ENCODE results near the gene RGL1.

Gene RGL1

DNA sequence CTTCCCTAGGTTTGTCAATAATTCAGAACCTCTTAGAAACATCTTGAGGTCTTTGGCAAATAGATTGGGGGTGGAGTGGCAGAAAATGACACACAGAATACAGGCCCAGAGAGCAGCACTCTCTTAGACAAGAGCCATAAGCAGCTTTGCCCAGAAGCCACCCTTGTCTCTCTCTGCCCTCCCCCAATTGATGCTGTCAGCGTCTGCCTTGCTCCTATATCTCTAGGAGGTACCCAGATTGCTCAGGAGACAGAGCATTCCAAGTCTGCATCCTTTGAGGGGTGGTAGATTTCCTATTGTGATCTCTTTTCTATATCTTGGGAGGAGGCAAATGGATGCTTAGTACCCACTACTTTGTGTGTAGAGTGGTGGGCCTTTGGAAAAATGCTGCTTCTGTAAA lies 1.8 kb downstream of the RGL1 start:
- H3K4me3 ChIP-seq (ENCODE audit: low read length) = peak overlapping the region; percentile 85; the same call in 1 of the 2 replicates
- TF ChIP-seq ZNF274 (IDR thresholded peaks at IDR 0.05; ENCODE audit: low read depth, low read length) = no peak

GRCh38 chr1:183807549-183808168 lies 2.7 kb downstream of the RGL1 start:
- TF ChIP-seq ZNF274 (IDR thresholded peaks at IDR 0.05; ENCODE audit: low read depth, low read length) = no peak
- H3K4me3 ChIP-seq (ENCODE audit: low read length) = peak overlapping the region; percentile 85; the same call in 1 of the 2 replicates

- H3K4me3 ChIP-seq (ENCODE audit: low read length) = 0 out of 2 replicates have a peak overlapping the region, but pooled peaks have one; percentile 22
- TF ChIP-seq ZNF274 (IDR thresholded peaks at IDR 0.05; ENCODE audit: low read depth, low read length) = no peak
Measured at GRCh38 chr1:183808296-183809027, 3.5 kb downstream of the RGL1 start.

DNA sequence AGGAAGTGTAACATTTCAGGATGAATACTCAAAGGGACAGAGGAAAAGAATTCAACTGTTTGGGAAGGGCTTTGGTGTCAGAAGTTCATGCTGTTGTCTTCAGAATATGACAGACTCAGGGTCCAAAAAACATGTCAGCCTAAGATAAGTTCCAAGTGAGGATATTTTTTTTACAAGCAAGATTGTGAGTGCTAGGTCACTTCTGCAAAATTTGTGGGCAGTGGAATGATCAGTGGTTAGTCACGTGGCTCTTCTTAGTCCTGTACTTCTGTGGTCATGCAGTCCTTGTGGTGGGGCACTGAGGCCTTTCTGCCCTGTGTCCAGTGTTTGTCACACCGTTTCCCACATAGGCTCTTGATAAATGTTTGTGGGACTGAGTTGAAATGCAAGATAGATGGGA lies 5.2 kb downstream of the RGL1 start:
- H3K4me3 ChIP-seq (ENCODE audit: low read length) = no peak overlapping the region
- TF ChIP-seq ZNF274 (IDR thresholded peaks at IDR 0.05; ENCODE audit: low read depth, low read length) = no peak

DNA sequence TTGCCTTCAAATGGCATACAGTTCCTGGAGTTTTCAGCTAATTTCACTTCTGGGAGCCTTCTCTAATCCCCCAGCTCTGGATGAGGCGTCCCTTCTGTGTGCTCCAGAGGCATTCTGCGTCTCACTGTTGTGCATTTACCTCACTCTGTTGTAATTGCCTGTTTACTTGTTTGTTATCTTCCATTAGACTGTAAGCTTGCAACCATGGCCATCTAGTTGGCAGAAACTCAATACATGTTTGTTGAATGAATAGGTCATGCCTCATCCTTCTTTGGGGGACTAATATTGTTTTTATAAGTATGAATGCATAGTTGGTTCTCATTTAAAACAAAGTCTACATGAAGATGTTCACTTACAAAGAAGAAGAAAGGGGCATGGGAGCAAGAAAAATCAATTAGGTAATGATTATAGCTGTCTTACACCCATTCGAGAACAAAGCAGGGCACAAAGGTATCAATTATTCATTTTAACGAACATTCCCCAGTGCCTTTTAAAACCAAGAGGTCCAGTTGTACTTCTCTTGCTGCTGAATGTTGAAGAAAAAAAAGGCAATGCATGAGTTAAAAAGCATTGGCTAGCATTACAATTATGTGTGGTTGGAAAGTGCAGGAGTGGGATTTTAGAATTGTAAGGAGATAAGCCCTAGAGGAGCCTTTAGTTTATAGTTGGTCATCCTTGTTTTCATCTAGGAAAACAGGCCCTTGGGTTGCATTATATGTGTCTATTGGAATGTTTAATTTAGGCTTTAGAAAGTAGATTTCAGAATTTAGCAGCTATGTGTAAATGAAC lies 6.0 kb downstream of the RGL1 start:
- no peak for TF ChIP-seq ZNF274 (IDR thresholded peaks at IDR 0.05; ENCODE audit: low read depth, low read length)
- no peak overlapping the region for H3K4me3 ChIP-seq (ENCODE audit: low read length)

- TF ChIP-seq ZNF274 (IDR thresholded peaks at IDR 0.05; ENCODE audit: low read depth, low read length) = no peak
- H3K4me3 ChIP-seq (ENCODE audit: low read length) = no peak overlapping the region
Measured at GRCh38 chr1:183812128-183812527, 7.2 kb downstream of the RGL1 start.

GRCh38 chr1:183812686-183813569 lies 8.0 kb downstream of the RGL1 start:
- no peak for TF ChIP-seq ZNF274 (IDR thresholded peaks at IDR 0.05; ENCODE audit: low read depth, low read length)
- H3K4me3 ChIP-seq (ENCODE audit: low read length) = no peak overlapping the region

GRCh38 chr1:183814121-183814681 lies 9.3 kb downstream of the RGL1 start:
- H3K4me3 ChIP-seq (ENCODE audit: low read length) = no peak overlapping the region
- TF ChIP-seq ZNF274 (IDR thresholded peaks at IDR 0.05; ENCODE audit: low read depth, low read length) = no peak

DNA sequence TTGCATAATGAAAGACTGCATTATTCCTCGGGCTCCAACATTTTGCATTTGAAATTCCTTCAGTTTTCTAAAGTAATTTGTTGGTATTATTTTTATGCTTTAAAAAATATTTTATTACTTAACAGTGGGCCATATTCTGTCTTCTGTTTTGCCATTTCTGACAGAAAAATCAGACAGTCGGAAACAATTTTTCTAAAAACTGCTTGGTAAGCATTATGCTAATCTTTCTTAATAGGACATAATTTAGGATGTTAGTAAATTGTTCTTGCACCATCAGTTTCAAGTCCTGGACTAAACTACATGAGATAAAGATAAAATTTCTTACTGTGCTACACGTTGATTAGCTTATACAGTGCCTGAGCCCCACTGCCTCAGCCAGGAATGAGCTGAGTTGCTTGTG lies 11.2 kb downstream of the RGL1 start:
- no peak overlapping the region for H3K4me3 ChIP-seq (ENCODE audit: low read length)
- TF ChIP-seq ZNF274 (IDR thresholded peaks at IDR 0.05; ENCODE audit: low read depth, low read length) = no peak

DNA sequence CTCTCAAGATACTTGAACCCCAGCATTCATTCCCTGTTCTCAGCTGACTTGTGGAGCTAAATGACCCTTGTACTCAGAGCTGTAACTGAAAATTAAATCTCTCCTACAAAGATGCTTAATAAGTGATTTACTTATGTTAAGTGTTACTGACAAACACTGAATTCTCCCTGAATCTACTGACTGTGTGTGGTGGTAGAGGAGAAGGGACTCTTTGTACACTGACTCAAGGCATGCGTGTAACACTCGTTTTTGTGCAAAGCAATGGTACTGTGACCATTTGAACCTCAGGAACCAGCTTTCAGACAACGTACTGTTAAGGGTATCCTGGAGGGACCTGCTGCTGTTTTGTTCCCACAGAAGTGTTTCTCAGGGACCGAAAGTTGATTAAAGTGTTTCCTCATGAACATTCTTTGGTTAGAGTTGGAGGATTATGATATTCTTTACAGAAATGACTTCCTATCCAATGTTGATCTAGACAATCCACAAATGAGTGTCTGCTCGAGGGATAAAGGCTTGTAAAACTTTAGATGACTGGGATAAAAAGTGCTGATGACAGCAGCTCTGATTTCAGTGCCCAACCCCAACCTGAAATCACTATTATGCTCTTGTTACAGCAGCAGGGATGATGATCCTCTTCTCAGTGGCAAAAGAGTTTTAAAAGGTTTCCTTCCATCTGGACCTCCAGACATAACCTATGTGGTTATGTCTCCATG lies 12.8 kb downstream of the RGL1 start:
- TF ChIP-seq ZNF274 (IDR thresholded peaks at IDR 0.05; ENCODE audit: low read depth, low read length) = no peak
- no peak overlapping the region for H3K4me3 ChIP-seq (ENCODE audit: low read length)

DNA sequence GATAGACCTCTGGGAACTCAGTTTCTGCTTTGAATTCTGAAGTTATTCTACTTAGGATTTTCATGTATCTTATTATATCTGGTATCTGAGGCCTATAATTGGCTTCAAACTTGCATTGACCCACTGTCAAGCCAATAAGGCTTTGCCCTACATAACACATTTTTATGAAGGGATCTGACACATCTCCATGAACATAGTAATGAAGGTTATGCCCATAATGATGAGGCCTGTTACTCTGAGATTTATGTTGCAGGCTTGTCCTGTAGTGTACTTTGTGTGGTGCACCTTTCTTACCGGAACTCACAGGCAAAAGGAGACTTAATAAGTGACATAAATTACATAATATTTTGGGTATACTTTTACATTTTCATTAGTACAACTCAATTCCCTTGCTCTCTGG lies 14.1 kb downstream of the RGL1 start:
- TF ChIP-seq ZNF274 (IDR thresholded peaks at IDR 0.05; ENCODE audit: low read depth, low read length) = no peak
- no peak overlapping the region for H3K4me3 ChIP-seq (ENCODE audit: low read length)

DNA sequence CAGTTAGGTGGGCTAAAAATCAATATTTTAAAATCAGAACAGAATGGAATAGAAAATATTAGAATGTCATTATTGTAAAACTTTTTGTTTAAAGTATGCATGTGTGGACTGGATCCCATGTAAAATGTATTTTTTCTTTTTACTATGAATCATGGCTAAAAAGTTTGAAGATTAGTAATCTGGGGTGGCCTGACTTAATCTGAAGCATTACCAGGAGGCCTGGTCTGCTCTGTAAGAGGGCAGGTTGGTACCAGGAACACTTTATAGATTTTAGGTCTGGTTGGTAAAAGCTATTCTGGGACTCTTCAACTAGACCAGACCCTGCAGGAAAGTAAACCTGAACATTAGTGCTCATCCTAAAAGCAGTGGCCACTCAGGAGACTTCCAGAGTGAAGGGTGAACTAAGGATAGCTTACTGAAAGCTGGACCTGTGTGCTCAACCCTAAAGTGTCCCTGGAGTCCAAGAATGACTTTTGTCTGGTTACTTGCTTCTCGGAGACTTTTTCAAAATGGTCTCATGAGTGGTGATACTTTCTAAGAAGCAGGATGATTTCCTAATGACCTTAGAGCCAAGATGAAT lies 16.5 kb downstream of the RGL1 start:
- TF ChIP-seq ZNF274 (IDR thresholded peaks at IDR 0.05; ENCODE audit: low read depth, low read length) = no peak
- H3K4me3 ChIP-seq (ENCODE audit: low read length) = no peak overlapping the region
